ENCODE results near the gene FBXO10. TPM values are rescaled to one million over a fixed set of nuclear protein-coding genes. Genes with fewer than 3 reads are reported as not detected.
A peak's percentile ranks its signal among the peaks of the same experiment; 100 is the strongest.
"Not testable (repeated sequence)": the region's sequence is repeated elsewhere in the genome, so short reads cannot be mapped to it uniquely, and the experiment has no call there.

The FBXO10 gene
- total RNA-seq, 1 donor from 2014 or later: 77.5 TPM

GRCh38 chr9:37485389-37486255 is 90.6 kb downstream of the FBXO10 start, which contains the start of gene POLR1E:
Gene POLR1E (plus strand): TSS chr9:37485948. CDS start chr9:37486048, 100 bp downstream.
- peak; percentile 92 for DNase-seq (ENCODE audit: low read depth)

- DNase-seq (ENCODE audit: low read depth): no peak
Observed at GRCh38 chr9:37480759-37481158, 95.4 kb downstream of the FBXO10 start.

- not testable (repeated sequence) for DNase-seq (ENCODE audit: low read depth)
Observed at GRCh38 chr9:37477987-37478619, 98.1 kb downstream of the FBXO10 start.

- not testable (repeated sequence) for DNase-seq (ENCODE audit: low read depth)
Observed at GRCh38 chr9:37477443-37477842, 98.7 kb downstream of the FBXO10 start.

GRCh38 chr9:37476930-37477329 is 99.2 kb downstream of the FBXO10 start:
- no peak for DNase-seq (ENCODE audit: low read depth)

GRCh38 chr9:37474438-37474837 is 101.7 kb downstream of the FBXO10 start:
- DNase-seq (ENCODE audit: low read depth): no peak

- DNase-seq (ENCODE audit: low read depth): not testable (repeated sequence)
Observed at GRCh38 chr9:37473982-37474381, 102.2 kb downstream of the FBXO10 start.

- DNase-seq (ENCODE audit: low read depth): peak; percentile 75
Observed at GRCh38 chr9:37471942-37472684, 104.1 kb downstream of the FBXO10 start.

GRCh38 chr9:37468620-37469019 is 107.6 kb downstream of the FBXO10 start:
- DNase-seq (ENCODE audit: low read depth): no peak

- not testable (repeated sequence) for DNase-seq (ENCODE audit: low read depth)
Observed at GRCh38 chr9:37467530-37467929, 108.7 kb downstream of the FBXO10 start.

GRCh38 chr9:37466037-37466709 is 110.0 kb downstream of the FBXO10 start:
- peak; percentile 92 for DNase-seq (ENCODE audit: low read depth)

- peak; percentile 100 for DNase-seq (ENCODE audit: low read depth)
Observed at GRCh38 chr9:37465249-37466036, 110.7 kb downstream of the FBXO10 start, which contains the start of gene ZBTB5. Gene ZBTB5 (minus strand): TSS chr9:37465450. CDS start chr9:37442551, 22,899 bp downstream.

GRCh38 chr9:37464426-37465248 is 111.5 kb downstream of the FBXO10 start:
- DNase-seq (ENCODE audit: low read depth): peak; percentile 76

- no peak for DNase-seq (ENCODE audit: low read depth)
Observed at GRCh38 chr9:37464006-37464405, 112.2 kb downstream of the FBXO10 start.

Other genes starting within 250 kb of the FBXO10 start
- 218 and 267 TPM in 2 replicates for gene GRHPR, start 153.7 kb downstream of the FBXO10 start, total RNA-seq
- 12.7 and 13.0 TPM in 2 replicates for gene ZBTB5, start 110.9 kb downstream of the FBXO10 start, total RNA-seq
- 20.1 and 20.9 TPM in 2 replicates for gene POLR1E, start 90.4 kb downstream of the FBXO10 start, total RNA-seq
- gene TOMM5, start 16.2 kb upstream of the FBXO10 start, total RNA-seq: 107 and 109 TPM in 2 replicates
- gene FRMPD1, start 74.6 kb upstream of the FBXO10 start, total RNA-seq: 8.4 and 15.5 TPM in 2 replicates
- gene TRMT10B, start 177.4 kb upstream of the FBXO10 start, total RNA-seq: 1.2 and 3.7 TPM in 2 replicates
- 35.1 TPM in 2 replicates for gene EXOSC3, start 208.7 kb upstream of the FBXO10 start, total RNA-seq
- gene DCAF10, start 224.4 kb upstream of the FBXO10 start, total RNA-seq: 19.8 and 23.9 TPM in 2 replicates